Fibroblast of the aortic adventitia (primary cell): ENCODE results near the gene LRRC74A. TPM values are rescaled to one million over a fixed set of nuclear protein-coding genes. Genes with fewer than 3 reads are reported as not detected.

ENCODE experiments used
- DNase-seq: peaks from one replicate; pipeline ENCODE4 v3.0.0-alpha.2; 2010; ENCODE audit warnings: low read depth
- H3K4me3 ChIP-seq: 2 replicates; pipeline ENCODE4 v1.5.1; 2011; ENCODE audit warnings: low read depth, mild to moderate bottlenecking, control low read depth, low read length, moderate library complexity
- total RNA-seq: library from RNA; depleted of rRNA; stranded (reverse); fragments of >200 nt; gene quantifications from 2 replicates; pipeline ENCODE4 v1.2.3, GENCODE V29; 2012; ENCODE audit warnings: low replicate concordance
- TF ChIP-seq, protein P1 (sequence below): IDR thresholded peaks from 2 replicates; pipeline ENCODE4 v1.5.1; 2011; ENCODE audit warnings: mild to moderate bottlenecking, low read length, control low read depth, inconsistent platforms; ENCODE audit not compliant: insufficient read depth

The LRRC74A gene
- total RNA-seq, 1 donor = not detected

DNA sequence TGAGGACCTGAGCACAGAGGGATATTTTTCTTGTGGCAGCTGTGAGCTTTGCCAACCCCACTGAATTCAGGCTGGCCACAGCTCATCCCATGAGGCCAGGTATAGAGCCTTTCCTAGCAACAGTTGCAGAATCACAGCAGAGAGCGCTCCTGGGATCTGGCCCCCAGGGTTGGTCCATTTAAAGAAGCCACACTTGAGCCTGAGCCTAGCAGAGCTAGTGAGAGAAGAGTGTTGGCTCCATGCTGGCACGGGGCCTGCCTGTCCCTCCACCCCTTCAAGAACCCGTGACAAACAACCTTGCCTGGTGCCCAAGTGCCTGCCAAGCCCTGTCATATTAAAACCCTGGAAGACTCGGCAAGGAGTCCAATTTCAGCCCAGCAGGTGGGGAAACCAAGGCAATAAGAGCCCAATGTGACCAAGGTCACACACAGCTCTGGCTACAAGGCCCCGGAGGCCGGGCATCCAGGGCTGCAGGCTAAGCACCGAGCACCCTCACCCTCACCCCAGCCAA, 91.6 kb downstream of the LRRC74A start:
- peak; percentile 19 for DNase-seq
- TF ChIP-seq, protein P1, sequence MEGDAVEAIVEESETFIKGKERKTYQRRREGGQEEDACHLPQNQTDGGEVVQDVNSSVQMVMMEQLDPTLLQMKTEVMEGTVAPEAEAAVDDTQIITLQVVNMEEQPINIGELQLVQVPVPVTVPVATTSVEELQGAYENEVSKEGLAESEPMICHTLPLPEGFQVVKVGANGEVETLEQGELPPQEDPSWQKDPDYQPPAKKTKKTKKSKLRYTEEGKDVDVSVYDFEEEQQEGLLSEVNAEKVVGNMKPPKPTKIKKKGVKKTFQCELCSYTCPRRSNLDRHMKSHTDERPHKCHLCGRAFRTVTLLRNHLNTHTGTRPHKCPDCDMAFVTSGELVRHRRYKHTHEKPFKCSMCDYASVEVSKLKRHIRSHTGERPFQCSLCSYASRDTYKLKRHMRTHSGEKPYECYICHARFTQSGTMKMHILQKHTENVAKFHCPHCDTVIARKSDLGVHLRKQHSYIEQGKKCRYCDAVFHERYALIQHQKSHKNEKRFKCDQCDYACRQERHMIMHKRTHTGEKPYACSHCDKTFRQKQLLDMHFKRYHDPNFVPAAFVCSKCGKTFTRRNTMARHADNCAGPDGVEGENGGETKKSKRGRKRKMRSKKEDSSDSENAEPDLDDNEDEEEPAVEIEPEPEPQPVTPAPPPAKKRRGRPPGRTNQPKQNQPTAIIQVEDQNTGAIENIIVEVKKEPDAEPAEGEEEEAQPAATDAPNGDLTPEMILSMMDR = no peak
- peak overlapping the region; percentile 11 for H3K4me3 ChIP-seq

DNA sequence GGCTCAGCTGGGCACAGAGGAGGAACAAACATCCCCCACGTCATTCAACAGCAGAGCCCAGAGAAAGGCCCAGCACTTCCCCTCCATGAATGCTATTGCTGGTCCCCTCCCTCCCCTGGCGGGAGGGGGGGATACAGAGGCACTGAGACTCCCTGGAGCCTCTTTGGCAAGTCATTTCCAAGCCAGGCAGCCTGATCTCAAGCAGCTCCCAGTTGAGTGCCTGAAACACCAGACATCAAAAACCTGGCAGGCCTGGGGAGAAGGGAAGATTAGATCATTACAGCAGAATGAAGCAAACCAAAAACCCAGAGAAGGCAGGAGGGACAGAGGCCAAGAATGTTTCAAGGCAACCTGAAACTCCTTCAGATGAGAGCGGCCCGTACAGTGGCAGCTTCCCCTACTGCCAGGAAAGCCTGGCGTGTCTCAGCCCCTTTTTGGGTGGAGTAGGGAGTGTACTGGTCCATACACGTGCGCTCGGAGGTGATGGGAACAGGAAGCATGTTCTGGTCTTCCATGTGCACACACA, 92.1 kb downstream of the LRRC74A start:
- TF ChIP-seq, protein P1 = no peak
- H3K4me3 ChIP-seq = peak overlapping the region; percentile 31
- DNase-seq = peak; percentile 98

DNA sequence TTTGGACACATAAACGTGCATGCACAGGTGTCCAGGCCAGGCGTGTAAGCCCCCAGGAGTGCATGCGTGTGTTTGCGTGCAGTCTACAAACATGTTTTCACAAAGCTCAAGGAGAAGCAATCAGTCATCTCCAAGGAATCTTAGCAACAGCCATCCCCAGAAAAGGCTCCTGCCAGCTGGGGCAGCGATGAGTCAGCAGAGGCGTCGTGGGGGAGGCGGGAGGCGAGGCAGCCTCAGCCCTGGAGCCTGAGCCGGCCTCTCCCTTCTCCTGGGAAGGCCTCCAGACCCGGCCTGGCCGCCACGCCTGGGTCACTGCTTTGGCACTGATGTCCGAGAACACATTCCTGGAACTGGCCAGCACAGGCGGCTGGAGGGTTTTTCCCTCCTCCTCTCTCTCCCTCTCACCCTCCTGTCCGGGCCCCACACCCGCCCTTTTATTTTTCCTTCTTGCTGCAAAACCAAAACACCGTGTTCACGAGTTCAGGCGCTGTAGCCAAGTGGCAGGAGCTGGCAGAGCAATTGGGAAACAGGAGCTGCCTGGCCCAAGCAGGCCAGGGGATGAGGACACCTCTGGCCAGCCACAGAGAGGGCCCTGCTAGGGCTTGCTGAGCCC, 92.7 kb downstream of the LRRC74A start:
- H3K4me3 ChIP-seq = peak overlapping the region; percentile 31
- TF ChIP-seq, protein P1 = peak; percentile 4
- DNase-seq = peak; percentile 99

Other genes with a start within 250 kb of the LRRC74A start
- 4.4 and 12.7 TPM in 2 replicates for gene VASH1, start 64.9 kb upstream of the LRRC74A start, total RNA-seq
- gene ANGEL1, start 13.5 kb upstream of the LRRC74A start, total RNA-seq = 5.8 and 6.7 TPM in 2 replicates
- 21.6 and 25.8 TPM in 2 replicates for gene IRF2BPL, start 202.3 kb downstream of the LRRC74A start, total RNA-seq